HUES6 (cell line): ENCODE measurements around the gene DLX3.
A peak's percentile ranks its signal among the peaks of the same experiment; 100 is the strongest.

Experiments
- H3K27ac ChIP-seq: 2 replicates; pipeline ENCODE4 v1.7.0; 2013; ENCODE audit warnings: low read depth, mild to moderate bottlenecking, low read length, inconsistent platforms
- H3K27me3 ChIP-seq: 2 replicates; pipeline ENCODE4 v1.6.1; 2013; ENCODE audit warnings: low read length; ENCODE audit not compliant: control insufficient read depth, insufficient read depth
- H3K36me3 ChIP-seq: 2 replicates; pipeline ENCODE4 v1.6.1; 2013; ENCODE audit warnings: low read length; ENCODE audit not compliant: control insufficient read depth, insufficient read depth
- H3K4me1 ChIP-seq: 2 replicates; pipeline ENCODE4 v1.6.1; 2013; ENCODE audit warnings: low read length; ENCODE audit not compliant: control insufficient read depth, insufficient read depth
- H3K4me3 ChIP-seq: 2 replicates; pipeline ENCODE4 v1.5.1; 2013; ENCODE audit warnings: low read depth, low read length
- H3K9ac ChIP-seq: one replicate; pipeline ENCODE4 v1.6.1; 2013; ENCODE audit warnings: mild to moderate bottlenecking, low read length
- H3K9me3 ChIP-seq: 2 replicates; pipeline ENCODE4 v1.6.1; 2013; ENCODE audit warnings: low read depth, low read length; ENCODE audit not compliant: control insufficient read depth, insufficient read depth

The DLX3 gene

DNA sequence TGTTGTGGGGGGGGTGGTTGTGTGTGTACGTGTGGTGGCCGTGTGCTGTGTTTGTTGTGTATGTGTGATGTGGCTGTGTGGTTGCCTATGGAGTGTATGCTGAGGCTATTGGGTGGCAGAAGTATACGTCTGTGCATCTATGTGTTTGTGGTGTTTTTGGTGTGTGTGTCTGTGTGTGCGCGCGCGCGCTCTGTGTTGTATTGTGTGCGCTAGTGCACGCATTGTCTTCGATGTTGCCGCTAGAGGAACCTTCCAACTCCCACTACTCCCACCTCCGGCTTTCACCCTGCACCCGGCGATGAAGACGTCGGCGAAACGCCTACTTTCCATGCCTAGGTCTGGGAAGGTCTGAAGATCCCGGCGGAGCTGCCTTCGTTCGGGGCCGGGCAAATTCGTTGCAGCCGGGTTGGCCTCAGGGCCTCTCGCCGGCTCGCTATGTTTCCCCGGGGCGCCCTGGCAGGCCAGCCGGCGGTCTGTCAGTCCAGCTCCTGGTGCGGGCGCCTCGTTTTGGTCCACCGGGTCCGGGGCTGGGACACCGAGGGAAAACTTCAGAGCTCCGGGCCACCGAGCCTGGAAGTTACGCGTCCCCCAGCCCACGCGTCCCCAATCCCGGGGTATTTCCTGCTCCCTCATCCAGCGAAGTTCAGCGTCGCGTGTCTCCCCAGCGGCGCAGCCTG lies 31.3 kb downstream of the DLX3 start:
- Histone ChIP-seq H3K9ac (no peak overlapping the region), H3K9me3 (no peaks in the 10 kb centered on the region), H3K27me3 (peaks cover 83% of the 10 kb centered on the region), H3K4me3 (peak overlapping the region; percentile 39), H3K36me3 (no peaks in the 10 kb centered on the region), H3K4me1 (peaks cover 35% of the 10 kb centered on the region), H3K27ac (no peak overlapping the region)

DNA sequence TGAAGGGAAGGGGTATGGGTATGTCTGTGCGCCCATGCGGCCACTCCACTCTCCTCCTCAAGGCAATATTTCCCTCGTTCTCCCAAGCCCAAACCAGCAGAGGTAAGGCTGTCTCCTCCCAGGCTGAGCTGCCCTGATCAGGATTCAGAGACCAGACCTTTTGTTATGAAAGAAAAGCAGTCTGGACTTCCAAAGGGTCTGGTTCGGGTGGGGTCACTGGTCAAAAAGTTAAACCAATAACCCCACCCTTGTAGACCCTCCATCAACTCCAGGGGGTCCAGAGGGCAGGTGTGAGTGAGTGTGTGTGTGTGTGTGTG lies 31.8 kb downstream of the DLX3 start:
- no peak overlapping the region for H3K27ac ChIP-seq
- no peak overlapping the region for H3K9ac ChIP-seq
- peaks cover 78% of the 10 kb centered on the region for H3K27me3 ChIP-seq
- H3K9me3 ChIP-seq = no peaks in the 10 kb centered on the region
- H3K4me3 ChIP-seq = peak overlapping the region; percentile 39
- H3K36me3 ChIP-seq = no peaks in the 10 kb centered on the region
- H3K4me1 ChIP-seq = peaks cover 35% of the 10 kb centered on the region

DNA sequence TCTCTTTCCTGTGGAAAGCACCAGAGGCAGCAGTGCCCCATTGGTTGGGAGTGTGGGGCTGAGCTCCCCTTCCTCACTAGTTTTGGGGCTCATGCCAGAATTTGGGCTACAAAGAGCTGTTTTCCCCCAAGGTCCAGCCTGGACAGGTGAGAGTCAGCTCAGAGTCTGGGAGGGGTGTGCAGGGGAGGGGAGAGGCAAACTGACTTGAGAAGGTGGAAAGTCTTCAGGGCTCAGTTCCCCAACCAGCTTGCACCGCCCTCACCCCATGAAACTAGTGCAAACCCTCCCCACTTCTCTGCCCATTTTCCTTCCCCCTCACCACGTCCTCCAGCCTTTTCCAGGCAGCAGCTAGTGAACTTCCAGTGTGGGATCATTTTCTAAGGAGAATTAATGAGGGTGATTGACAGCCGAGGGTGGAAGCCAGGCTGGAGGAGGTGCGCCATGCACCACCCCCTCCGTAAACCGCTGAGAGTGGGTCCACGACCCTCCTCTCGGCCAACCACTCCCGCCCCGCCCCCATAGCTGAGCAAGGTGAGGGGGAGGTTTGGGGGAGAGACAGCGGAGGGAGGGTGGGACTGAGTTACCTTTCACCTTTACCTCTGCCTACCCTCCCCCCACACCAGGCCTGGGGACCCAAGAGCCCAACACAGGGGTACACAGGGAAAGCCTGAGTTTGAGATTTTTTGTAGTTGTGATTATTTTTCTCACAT lies 32.3 kb downstream of the DLX3 start:
- peaks cover 31% of the 10 kb centered on the region for H3K4me1 ChIP-seq
- peaks cover 73% of the 10 kb centered on the region for H3K27me3 ChIP-seq

DNA sequence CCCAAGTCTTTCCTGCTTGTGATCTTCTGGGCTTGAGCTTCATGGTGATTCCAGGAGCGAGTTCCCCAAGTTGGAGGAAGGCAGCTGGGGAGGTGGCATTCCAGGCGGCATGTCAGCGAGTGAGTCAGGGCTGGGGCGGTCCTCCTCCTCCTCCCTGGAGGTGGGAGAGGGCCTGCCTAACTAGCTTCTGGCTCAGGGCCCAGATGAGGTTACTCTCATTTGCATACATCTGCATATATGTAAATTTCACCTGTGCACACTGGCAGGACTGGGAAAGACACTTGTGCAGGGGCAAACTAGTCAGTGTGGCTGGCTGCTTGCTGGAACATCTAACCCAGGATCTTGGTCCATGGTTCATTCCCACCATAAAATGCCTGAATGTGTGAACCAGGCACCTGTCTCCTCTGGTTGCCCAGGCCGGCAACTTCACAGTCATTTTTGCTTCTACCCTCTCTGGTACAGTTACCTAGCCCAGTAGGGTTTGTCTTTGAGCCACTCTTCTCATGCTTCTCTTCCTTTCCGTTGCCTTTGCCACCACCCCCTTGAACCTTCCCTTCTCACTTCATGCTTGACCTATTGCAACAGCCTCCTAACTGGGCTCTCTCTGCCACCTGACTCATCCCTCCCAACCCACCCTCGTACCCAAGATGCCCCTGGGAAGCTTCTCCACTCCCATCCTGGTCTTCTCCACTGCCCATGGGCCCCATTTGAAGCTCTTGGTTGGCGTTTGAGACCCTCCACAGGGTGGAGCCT lies 35.7 kb downstream of the DLX3 start:
- H3K27me3 ChIP-seq = peaks cover 53% of the 10 kb centered on the region

More for the DNA sequence above, 32.3 kb downstream of the DLX3 start:
- H3K9me3 ChIP-seq = no peaks in the 10 kb centered on the region
- H3K9ac ChIP-seq = no peak overlapping the region
- H3K4me3 ChIP-seq = peak overlapping the region; percentile 39
- H3K27ac ChIP-seq = no peak overlapping the region
- no peaks in the 10 kb centered on the region for H3K36me3 ChIP-seq

DNA sequence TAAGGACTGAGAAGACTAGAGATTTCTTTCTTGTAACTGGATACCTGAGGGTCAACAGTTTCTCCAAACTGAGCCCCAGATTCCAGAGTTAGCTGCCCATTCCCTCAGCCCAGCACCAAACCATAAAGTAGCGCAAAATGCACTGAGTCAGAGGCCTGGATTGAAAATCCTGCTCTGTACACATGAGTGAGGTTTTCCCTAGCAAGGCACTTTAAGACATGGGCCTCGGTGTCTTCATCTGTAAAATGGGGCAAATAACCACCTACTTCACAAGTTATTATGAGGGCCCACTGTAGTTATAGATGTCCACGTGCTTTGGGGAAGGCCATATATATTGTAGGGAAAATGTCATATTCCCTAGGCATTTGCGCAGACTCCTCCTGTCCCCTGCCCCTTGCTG lies 36.3 kb downstream of the DLX3 start:
- H3K9ac ChIP-seq = no peak overlapping the region
- peaks cover 17% of the 10 kb centered on the region for H3K4me1 ChIP-seq
- no peak overlapping the region for H3K27ac ChIP-seq
- peaks cover 50% of the 10 kb centered on the region for H3K27me3 ChIP-seq
- H3K9me3 ChIP-seq = no peaks in the 10 kb centered on the region
- H3K4me3 ChIP-seq = no peak overlapping the region
- no peaks in the 10 kb centered on the region for H3K36me3 ChIP-seq

More for the DNA sequence above, 35.7 kb downstream of the DLX3 start:
- Histone ChIP-seq H3K4me3 (no peak overlapping the region), H3K36me3 (no peaks in the 10 kb centered on the region), H3K4me1 (peaks cover 20% of the 10 kb centered on the region), H3K9ac (no peak overlapping the region), H3K9me3 (no peaks in the 10 kb centered on the region), H3K27ac (no peak overlapping the region)

DNA sequence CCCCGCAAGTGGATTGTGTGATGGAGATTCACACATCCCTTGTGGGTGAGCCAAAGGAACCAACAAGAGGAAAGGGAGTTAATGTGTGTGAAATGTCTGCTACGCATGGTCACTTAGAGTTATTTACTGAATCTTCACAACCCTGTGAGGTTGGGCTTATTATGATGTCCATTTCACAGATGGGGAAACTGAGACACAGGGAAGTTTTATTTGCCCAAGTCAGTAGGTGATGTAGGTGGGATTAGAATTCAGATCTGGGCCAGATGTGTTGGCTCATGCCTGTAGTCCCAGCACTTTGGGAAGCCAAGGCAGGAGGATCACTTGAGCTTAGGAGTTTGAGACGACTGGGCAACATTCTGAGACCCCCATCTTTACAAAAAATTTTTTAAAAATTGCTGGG lies 37.7 kb downstream of the DLX3 start:
- H3K9ac ChIP-seq = no peak overlapping the region
- no peak overlapping the region for H3K4me3 ChIP-seq
- peaks cover 8% of the 10 kb centered on the region; the same call in 1 of the 2 replicates for H3K4me1 ChIP-seq
- H3K27me3 ChIP-seq = peaks cover 43% of the 10 kb centered on the region
- H3K36me3 ChIP-seq = no peaks in the 10 kb centered on the region
- H3K27ac ChIP-seq = no peak overlapping the region
- no peaks in the 10 kb centered on the region for H3K9me3 ChIP-seq

DNA sequence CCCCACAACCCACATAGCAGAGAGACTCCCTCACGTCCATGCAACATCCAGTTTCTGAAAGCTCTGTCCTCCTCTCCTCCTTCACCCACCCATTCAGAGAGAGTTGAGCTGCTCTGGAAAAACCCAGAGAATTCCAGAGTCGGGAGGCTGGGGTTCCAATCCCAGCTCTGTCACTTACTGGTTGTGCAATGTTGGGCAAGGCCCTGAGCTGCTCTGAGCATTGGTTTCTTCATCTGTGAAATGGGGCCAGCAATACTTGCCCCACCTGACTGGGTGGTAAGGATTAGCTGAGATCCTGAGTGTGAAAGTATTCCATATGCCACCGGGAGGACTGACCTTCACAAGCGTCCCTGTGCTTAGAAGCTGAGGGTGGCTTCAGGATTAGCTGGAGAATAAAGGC lies 38.2 kb downstream of the DLX3 start:
- no peak overlapping the region for H3K27ac ChIP-seq
- no peaks in the 10 kb centered on the region for H3K36me3 ChIP-seq
- peaks cover 8% of the 10 kb centered on the region; the same call in 1 of the 2 replicates for H3K4me1 ChIP-seq
- no peak overlapping the region for H3K9ac ChIP-seq
- H3K9me3 ChIP-seq = no peaks in the 10 kb centered on the region
- no peak overlapping the region for H3K4me3 ChIP-seq
- peaks cover 44% of the 10 kb centered on the region for H3K27me3 ChIP-seq

DNA sequence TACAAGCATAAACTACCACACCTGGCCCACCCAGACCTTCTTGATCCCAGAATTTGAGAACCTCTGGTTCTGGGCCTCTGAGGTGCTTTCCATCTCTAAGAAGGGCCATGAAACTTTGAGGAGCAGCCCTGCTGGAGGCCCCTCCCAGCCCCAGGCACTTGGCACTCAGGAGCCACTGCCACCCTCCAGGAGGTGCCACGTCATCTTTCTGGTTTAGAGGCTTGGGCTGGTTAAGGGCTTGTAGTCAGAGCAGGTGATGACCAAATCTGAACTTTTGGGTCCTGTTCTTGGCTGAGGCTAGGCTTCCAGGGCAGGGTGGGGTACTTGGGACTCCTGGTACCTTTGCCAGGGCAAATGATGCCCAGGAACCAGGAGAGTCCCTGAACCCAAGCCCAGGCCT lies 39.9 kb downstream of the DLX3 start:
- Histone ChIP-seq H3K9me3 (no peaks in the 10 kb centered on the region), H3K36me3 (no peaks in the 10 kb centered on the region), H3K4me1 (peaks cover 8% of the 10 kb centered on the region; the same call in 1 of the 2 replicates), H3K27ac (no peak overlapping the region), H3K27me3 (peaks cover 34% of the 10 kb centered on the region), H3K4me3 (no peak overlapping the region), H3K9ac (no peak overlapping the region)

DNA sequence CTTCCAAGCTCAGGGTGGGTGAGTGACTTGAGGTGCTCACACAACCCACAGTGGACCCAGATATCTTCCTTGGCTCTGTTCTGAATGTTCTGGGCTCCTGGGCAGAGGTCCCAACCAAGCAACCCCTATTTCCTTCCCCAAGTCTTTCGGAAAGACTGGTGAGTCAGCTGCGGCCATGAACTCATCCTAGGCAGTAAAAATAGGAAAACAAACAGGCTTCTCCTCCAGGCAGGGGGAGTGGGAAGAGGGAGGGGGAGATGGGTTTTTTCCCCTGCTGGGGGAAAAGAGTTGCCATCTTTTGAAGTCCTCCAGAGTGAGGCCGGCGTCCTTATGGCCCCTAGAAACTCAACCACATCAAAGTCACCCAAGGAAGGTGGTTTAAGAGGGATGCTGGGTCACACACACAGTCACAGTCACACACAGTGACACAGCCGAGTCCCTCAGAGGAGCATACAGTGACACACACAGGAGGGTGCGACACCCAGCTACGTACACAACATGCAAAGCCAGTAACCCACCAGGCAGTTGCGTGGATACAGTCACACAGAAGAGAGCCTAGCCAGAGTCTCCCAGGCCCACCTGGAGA lies 42.0 kb downstream of the DLX3 start:
- Histone ChIP-seq H3K9me3 (no peaks in the 10 kb centered on the region), H3K4me1 (peaks cover 4% of the 10 kb centered on the region; the same call in 1 of the 2 replicates), H3K36me3 (no peaks in the 10 kb centered on the region), H3K27me3 (peaks cover 30% of the 10 kb centered on the region), H3K27ac (no peak overlapping the region), H3K9ac (no peak overlapping the region), H3K4me3 (no peak overlapping the region)

DNA sequence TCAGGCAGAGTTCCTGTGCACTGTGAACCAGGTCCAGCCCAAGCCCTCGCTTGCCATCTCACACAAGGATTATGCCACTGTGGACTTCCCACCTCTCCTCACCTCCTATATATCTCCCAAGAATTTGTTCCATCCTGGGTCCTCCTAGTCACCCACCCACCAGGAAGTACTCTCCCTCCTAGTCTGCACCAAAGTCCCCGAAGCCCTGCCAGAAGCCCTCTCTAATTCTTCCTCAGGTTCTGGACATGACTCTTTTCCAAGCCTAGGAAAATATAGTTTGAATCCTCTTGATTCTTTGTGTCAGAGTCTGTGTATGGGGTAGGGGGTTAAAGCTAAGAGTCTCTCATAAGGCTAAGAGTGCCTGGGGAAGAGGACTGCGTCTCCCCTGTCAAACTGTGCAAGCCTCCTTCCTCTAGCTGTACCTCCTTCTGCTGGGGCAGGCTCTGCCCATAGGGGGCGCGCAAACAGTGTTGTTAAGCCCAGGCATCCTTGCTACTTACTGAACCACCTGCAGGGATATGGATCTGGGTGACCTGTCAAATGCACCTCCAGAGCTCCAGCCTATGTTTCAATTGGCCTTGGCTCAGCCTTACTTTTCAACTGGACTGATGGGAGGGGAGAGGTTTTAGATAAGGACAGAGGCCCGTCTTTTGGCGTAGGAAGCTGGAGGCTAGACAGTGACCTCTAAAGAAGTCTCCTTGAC lies 42.7 kb downstream of the DLX3 start:
- Histone ChIP-seq H3K27me3 (peaks cover 30% of the 10 kb centered on the region), H3K4me3 (no peak overlapping the region), H3K9ac (no peak overlapping the region), H3K4me1 (peaks cover 4% of the 10 kb centered on the region; the same call in 1 of the 2 replicates), H3K36me3 (no peaks in the 10 kb centered on the region), H3K27ac (no peak overlapping the region), H3K9me3 (no peaks in the 10 kb centered on the region)
